ENCODE data around the gene RBM17. TPM values are rescaled to one million over a fixed set of nuclear protein-coding genes. Genes with fewer than 3 reads are reported as not detected.

Gene RBM17
- total RNA-seq, 1 donor from 2014 or later: 113 TPM

GRCh38 chr10:6146013-6146785 lies 57.4 kb downstream of the RBM17 start:
- Mint-ChIP-seq H3K9me3 (ENCODE audit: unreplicated experiment) (no peaks in the 10 kb centered on the region), H3K4me3 (ENCODE audit: unreplicated experiment) (peak overlapping the region; percentile 67), H3K4me1 (ENCODE audit: unreplicated experiment) (peaks cover 20% of the 10 kb centered on the region), H3K27ac (ENCODE audit: unreplicated experiment) (peak overlapping the region; percentile 24), H3K27me3 (ENCODE audit: unreplicated experiment) (peaks cover 21% of the 10 kb centered on the region), H3K36me3 (ENCODE audit: low read depth, unreplicated experiment) (peaks cover 10% of the 10 kb centered on the region)
- no peak for DNase-seq (ENCODE audit: low spot score)
- TF ChIP-seq, protein P1, sequence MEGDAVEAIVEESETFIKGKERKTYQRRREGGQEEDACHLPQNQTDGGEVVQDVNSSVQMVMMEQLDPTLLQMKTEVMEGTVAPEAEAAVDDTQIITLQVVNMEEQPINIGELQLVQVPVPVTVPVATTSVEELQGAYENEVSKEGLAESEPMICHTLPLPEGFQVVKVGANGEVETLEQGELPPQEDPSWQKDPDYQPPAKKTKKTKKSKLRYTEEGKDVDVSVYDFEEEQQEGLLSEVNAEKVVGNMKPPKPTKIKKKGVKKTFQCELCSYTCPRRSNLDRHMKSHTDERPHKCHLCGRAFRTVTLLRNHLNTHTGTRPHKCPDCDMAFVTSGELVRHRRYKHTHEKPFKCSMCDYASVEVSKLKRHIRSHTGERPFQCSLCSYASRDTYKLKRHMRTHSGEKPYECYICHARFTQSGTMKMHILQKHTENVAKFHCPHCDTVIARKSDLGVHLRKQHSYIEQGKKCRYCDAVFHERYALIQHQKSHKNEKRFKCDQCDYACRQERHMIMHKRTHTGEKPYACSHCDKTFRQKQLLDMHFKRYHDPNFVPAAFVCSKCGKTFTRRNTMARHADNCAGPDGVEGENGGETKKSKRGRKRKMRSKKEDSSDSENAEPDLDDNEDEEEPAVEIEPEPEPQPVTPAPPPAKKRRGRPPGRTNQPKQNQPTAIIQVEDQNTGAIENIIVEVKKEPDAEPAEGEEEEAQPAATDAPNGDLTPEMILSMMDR (IDR thresholded peaks at IDR 0.05; ENCODE audit: unreplicated experiment): no peak

DNA sequence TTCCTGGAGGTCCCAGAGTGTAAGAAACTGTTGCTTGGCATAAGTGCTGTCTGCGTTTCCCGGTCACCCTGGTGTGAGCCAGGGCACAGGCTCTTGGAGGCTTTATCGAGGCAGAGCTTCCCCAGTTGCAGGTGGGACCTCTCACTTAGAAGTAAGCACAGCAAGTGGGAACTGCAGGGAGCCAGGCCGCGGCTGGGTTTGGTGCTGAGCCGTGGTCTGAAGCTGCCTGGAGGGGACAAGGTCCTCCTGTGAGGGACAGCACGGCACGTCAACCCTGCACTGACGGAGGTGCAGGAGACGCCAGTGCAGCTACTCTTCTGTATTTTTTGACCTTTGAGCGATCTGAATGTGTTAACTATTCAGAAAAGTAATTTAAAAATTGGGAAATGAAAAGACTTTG lies 58.1 kb downstream of the RBM17 start:
- TF ChIP-seq, protein P1 (IDR thresholded peaks at IDR 0.05; ENCODE audit: unreplicated experiment): no peak
- Mint-ChIP-seq H3K27me3 (ENCODE audit: unreplicated experiment) (peaks cover 21% of the 10 kb centered on the region), H3K36me3 (ENCODE audit: low read depth, unreplicated experiment) (peaks cover 10% of the 10 kb centered on the region), H3K4me3 (ENCODE audit: unreplicated experiment) (peak overlapping the region; percentile 67), H3K4me1 (ENCODE audit: unreplicated experiment) (peaks cover 23% of the 10 kb centered on the region), H3K27ac (ENCODE audit: unreplicated experiment) (no peak overlapping the region), H3K9me3 (ENCODE audit: unreplicated experiment) (no peaks in the 10 kb centered on the region)
- no peak for DNase-seq (ENCODE audit: low spot score)

GRCh38 chr10:6148251-6148701 lies 59.4 kb downstream of the RBM17 start:
- H3K27me3 Mint-ChIP-seq (ENCODE audit: unreplicated experiment): peaks cover 22% of the 10 kb centered on the region
- DNase-seq (ENCODE audit: low spot score): no peak
- peak overlapping the region; percentile 5 for H3K4me3 Mint-ChIP-seq (ENCODE audit: unreplicated experiment)
- TF ChIP-seq, protein P1 (IDR thresholded peaks at IDR 0.05; ENCODE audit: unreplicated experiment): no peak
- H3K4me1 Mint-ChIP-seq (ENCODE audit: unreplicated experiment): peaks cover 23% of the 10 kb centered on the region
- H3K36me3 Mint-ChIP-seq (ENCODE audit: low read depth, unreplicated experiment): peaks cover 10% of the 10 kb centered on the region
- H3K27ac Mint-ChIP-seq (ENCODE audit: unreplicated experiment): peak overlapping the region; percentile 12
- no peaks in the 10 kb centered on the region for H3K9me3 Mint-ChIP-seq (ENCODE audit: unreplicated experiment)

DNA sequence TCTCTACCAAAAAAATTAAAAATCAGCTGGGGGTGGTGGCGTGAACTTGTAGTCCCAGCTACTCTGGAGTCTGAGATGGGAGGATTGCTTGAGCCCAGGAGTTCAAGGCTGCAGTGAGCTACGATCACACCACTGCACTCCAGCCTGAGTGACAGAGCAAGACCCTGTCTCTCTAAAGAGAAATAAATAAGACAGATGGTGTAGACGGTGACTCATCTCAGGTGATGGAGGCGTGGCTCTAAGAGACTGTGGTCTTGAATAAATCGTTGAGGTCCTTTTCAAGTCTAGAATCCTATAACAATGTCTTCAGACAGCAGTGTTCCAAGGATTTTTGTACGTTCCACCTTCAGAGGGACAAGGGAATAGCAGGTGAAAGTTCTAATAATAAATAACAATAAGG lies 60.1 kb downstream of the RBM17 start:
- TF ChIP-seq, protein P1 (IDR thresholded peaks at IDR 0.05; ENCODE audit: unreplicated experiment): no peak
- Mint-ChIP-seq H3K36me3 (ENCODE audit: low read depth, unreplicated experiment) (peaks cover 6% of the 10 kb centered on the region), H3K4me3 (ENCODE audit: unreplicated experiment) (no peak overlapping the region), H3K4me1 (ENCODE audit: unreplicated experiment) (peaks cover 19% of the 10 kb centered on the region), H3K27ac (ENCODE audit: unreplicated experiment) (no peak overlapping the region), H3K9me3 (ENCODE audit: unreplicated experiment) (no peaks in the 10 kb centered on the region), H3K27me3 (ENCODE audit: unreplicated experiment) (peaks cover 19% of the 10 kb centered on the region)
- DNase-seq (ENCODE audit: low spot score): no peak

Measured in endothelial cell (in vitro differentiated cells).